Measurements from ENCODE around the gene AGBL5.

The AGBL5 gene

DNA sequence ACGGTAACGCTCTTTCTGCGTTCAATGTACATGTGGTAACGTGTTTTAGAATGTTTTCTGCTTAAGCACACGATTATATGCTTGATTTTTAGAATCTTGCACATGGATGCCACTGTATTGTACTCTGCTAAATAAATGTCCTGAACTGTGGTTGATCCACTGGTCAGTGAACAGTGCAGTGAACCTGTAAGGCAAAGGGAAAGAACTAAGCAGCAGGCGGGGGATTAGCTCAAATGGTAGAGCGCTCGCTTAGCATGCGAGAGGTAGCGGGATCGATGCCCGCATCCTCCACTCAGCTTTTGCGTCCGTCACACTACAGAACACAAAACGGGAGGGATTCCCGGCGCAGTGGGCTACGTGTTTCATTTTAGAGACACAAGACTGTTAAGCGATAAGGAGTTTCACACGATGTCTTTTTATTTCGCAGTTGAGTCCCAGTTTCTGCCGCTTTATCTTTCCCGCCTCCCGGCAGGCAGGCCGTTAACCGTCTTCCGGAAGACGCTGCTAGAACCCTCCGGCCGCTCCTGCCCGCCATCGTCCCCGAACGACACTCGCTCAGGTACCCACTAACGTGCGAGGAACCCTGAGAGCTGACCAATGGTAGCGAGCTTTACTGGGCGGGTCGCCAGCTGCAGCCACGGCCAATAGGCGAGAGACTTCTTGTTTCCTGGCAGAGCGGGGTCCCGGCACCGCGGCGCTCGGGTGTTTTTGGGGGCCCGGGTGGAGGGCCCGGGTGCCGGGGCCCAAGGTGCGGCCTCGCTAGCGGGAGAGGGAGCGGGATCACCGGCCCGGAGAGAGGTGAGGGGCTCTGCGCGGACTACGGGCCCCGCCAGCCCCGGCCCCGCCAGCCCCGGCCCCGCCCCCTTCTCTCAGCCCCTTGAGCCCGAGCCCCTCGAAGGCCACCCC lies at the start of gene AGBL5:
AGBL5 (plus strand) TSS at position 673 of the 906 bp plus-strand sequence. CDS start 1,291 bp downstream, outside the sequence.
- DNase-seq (ENCODE audit: low read depth, low spot score): peak; percentile 97

DNA sequence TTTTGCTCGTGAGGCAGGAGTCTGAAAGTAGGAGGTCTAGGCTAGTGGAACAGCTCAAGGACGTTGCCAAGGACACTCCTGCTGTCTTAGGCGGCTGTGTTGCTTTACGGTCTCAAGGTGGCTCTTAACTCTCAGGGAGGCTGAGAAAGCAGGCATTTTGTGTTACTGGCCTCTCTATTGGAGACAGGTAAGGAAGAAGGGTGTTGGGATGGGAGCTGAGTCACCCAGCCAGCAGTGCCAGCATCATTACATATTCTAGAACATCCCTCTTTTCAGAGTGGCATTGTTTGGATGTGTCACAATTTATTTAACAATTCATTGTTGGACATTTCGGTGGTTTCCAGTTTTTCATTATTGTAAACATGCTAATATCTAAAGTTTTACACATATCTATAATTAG lies 49.5 kb upstream of the AGBL5 start:
- no peak for DNase-seq (ENCODE audit: low read depth, low spot score)

- no peak for DNase-seq (ENCODE audit: low read depth, low spot score)
These were observed 48.5 kb upstream of the AGBL5 start for GRCh38 chr2:27003007-27003406.

GRCh38 chr2:27003857-27004256 lies 47.6 kb upstream of the AGBL5 start:
- DNase-seq (ENCODE audit: low read depth, low spot score): peak; percentile 66

DNA sequence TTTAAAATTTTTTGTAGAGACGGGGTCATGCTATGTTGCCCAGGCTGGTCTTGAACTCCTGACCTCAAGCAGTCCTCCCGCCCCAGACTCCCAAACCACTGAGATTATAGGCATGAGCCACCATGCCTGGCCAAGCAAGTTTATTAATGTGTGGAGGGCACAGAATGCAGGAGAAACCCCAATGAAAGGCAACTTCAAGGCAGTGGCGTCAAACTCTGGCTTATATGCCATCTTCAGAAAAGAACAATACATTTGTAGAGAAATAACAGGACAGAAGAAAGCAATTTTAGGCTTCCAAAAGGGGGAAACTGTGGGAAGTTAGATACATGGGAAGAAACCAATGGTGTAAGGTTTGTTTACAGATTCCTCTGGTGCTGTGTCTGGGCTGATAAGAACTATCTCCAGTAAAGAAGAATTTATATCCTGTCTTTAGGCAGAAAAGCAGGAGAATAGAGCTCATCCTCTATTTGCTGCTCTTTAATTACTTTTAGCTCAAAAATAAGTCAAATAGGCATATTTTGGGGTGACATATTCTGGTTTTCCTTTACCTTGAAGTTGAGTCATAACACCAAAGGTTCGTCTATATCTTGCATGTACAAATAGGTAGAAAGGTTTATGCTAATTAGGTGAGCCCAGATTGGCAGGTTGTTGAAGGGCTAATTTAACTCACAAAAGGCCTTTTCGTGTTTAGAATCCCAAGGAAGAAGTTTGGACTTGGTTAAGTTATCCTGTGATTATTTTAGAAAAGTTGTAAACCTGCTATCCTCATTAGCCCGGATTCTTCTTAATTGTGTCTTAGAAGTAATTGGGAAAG lies 44.7 kb upstream of the AGBL5 start:
- no peak for DNase-seq (ENCODE audit: low read depth, low spot score)

- no peak for DNase-seq (ENCODE audit: low read depth, low spot score)
These were observed 43.8 kb upstream of the AGBL5 start for GRCh38 chr2:27007416-27008374.

- no peak for DNase-seq (ENCODE audit: low read depth, low spot score)
These were observed 42.8 kb upstream of the AGBL5 start for GRCh38 chr2:27008678-27009077.

DNA sequence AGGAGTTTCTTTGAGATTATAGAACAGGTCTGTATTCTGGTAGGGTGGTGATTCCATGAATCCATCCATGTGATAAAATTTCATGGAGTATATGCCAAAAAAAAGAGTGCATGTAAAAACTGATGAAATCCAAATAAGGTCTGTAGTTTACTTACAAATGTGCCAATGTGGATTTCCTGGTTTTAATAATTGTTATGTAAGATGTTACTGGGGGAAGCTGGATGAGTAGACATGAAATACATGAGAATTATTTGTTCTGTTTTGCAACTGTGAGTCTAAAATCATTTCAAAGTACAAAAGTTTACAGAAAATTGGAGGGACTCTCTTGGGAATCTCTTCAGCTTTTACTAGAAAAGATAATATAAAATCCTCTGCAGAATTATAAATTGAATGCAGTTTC lies 42.4 kb upstream of the AGBL5 start:
- DNase-seq (ENCODE audit: low read depth, low spot score): no peak

DNA sequence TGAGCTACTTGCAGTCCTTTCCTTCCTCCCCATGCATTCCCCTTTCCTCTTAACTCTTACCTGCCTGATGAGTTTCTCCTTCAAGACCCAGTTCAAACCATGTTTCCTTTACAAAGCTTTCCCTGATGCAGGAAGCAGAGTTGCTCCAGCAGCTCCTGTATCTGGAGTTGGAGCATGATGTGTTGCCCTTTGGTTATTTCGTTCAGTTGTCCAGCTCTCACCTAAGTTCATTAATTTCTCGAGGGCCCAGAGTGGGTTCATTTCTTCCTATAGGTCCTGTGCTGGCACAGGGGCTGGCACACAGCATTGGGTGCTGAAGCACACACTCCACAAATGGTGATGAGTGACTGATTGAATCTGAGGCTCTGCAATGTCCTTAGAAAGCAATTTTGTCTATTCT lies 41.8 kb upstream of the AGBL5 start:
- DNase-seq (ENCODE audit: low read depth, low spot score): no peak

GRCh38 chr2:27010139-27010538 lies 41.3 kb upstream of the AGBL5 start:
- DNase-seq (ENCODE audit: low read depth, low spot score): no peak

DNA sequence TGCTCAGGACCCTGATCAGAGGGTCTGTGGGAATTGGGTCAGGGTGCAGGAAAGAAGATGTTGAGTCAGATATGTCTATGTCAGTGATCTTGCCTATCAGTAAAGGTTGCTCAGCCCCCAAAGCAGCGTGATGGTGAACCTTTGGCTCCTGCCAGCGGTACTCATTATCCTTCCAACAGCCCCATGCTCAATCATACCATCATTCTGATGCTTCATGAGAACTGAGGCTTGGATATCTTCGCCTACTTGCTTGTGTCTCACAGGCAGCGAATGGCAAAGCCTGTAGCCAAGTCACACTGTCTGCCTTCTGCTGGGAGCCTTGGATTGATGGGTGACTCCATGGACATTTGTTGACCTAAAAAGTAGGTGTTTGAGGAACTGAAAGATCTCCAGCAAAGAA lies 37.7 kb upstream of the AGBL5 start:
- no peak for DNase-seq (ENCODE audit: low read depth, low spot score)

DNA sequence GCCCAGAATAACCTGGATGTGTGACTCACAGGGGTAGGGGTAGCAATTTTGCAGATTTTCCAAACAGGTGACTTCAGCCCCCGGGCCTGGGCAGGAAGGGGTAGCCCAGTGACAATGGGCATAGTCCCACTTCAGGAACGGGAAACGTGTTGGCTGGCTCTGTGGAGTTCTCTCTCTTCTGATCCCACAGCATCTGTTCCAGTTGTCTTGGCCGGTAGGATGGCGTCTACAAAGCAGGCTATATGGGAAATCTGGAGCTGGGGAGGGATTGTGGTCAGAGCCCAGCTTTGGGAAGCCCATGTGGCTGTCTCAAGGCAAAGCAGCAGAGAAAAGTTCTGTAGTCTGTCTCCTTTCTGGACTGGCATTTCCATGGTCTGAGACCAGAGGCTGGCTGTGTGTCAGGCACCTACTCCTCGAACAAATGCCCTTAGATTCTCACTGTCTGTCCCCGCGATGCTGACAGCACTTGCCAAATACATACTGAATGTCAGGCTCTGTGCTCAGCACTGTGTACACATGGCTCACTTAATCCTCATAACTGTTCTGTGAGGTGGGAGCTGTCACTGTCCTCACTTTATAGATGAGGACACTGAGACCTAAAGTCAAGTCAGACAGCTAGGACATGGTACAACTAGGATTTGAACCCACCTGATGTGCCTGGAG lies 36.6 kb upstream of the AGBL5 start:
- no peak for DNase-seq (ENCODE audit: low read depth, low spot score)

GRCh38 chr2:27016801-27017325 lies 34.6 kb upstream of the AGBL5 start:
- DNase-seq (ENCODE audit: low read depth, low spot score): peak; percentile 82

- DNase-seq (ENCODE audit: low read depth, low spot score): no peak
These were observed 33.3 kb upstream of the AGBL5 start for GRCh38 chr2:27018142-27018541.

DNA sequence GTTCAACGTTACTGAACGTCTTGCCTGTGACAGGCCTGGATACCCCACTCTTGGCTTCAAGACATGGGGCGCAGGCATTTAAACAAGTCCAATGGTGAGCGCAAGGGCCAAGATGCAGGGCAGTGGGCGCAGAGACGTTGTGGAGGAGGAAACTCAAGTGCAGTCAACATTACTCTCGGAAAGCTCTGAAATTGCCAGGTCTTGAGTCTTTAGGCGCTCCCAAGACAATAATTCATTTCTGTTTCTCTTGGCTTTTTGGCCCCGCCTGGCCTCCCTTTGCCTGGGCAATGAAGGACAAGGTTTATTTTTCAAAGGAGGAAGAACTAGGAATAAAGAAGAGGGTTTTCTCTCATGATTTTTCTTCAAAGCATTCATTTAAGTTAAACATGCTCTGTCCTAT lies 32.0 kb upstream of the AGBL5 start:
- DNase-seq (ENCODE audit: low read depth, low spot score): no peak

DNA sequence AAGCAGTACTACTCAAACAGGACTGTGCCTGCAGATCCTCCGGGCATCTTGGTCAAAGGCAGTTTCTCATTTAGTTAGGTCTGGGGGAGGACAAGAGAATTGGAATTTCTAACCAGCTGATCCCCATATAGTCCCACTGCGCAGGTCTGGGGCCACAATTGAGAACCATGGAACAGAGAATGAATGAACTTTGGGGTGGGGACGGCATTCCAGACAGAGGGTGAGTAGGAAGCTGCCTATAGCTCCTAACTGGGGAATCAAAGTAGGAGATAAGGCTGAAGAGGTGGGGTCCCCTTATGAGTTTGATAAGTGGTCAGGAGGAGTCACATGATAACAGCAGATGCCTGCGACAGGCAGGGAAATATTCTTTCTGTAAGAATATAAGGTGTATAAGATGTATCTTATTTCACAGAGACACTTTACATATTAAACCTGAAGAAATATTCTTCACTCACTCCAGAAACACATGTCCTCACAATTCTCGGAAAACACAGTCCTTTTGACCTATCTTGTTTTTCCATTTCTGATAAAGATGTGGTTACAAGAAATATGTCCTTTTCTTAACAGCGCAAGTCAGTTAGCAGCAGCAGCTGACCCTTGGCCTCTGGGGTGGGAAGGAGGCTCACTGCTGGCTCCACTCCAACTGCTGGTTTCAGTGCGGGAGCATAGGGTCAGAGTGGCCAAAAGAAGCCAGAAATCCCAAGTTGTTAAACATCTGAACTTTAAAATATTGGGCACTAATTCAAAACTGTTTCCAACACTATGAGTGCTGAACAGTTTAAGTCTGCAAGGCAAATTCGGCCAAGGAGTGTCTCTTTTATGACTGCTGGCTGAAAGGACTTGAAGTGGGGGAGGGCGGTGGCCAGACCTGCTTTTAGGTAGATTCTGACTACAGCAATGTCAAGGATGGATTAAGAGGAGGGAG lies 31.3 kb upstream of the AGBL5 start:
- DNase-seq (ENCODE audit: low read depth, low spot score): no peak

DNA sequence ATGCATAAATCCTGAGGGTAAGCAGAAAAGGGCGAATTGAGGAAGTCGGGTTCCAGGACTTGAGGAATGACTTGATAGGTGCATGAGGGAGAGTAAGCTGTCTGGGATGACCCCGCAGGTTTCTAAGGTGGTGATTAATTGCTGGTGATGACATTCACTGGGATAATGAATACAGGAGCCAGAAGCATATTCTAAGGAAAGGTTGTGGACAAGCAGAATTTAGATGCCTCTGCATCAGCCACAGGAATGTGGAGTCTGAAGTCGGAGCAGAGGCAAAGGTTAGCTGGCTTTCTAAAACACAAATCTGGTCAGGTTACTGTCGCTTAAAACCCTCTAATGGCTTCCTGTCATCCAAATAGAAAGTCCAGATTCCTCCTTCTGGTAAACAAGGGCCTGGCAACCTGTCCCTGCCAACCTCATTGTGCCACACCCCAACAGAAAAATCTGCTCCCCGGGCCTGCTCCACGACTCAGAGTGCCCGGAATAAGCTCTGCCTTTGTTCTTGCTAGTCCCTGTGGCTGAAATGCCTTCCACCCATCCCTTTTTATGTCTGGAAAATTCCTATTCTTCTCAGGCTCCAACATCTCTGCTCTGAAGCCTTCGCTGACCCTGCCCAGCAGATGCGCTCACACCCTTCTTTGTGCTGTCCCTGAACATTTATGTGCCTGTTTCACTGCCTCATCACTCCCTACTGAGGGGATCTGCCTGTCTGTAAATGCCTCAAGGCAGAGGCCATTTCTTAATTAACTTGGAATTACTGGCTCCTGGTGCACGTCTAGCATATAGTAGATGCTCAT lies 30.0 kb upstream of the AGBL5 start:
- peak; percentile 62 for DNase-seq (ENCODE audit: low read depth, low spot score)

DNA sequence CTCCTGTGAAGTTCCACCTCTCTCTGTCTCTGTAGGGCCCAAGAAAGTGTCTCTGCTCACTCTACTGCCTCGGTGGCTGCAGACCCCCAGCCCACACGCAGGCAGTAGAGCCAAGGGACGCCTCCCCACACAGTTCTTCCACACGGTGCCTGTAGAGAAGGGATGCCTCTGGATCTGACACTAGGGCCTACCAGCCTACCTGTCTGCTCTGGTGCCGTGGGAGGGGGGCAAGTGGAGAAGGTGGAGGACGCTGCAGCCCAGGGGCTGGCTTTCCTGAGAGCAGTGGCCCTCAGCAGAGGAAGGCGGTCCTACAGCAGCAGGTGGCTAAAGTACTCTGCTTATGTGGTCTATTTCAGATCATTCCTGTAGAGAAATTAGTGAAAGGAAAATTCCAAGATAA lies 27.7 kb upstream of the AGBL5 start:
- DNase-seq (ENCODE audit: low read depth, low spot score): no peak

DNA sequence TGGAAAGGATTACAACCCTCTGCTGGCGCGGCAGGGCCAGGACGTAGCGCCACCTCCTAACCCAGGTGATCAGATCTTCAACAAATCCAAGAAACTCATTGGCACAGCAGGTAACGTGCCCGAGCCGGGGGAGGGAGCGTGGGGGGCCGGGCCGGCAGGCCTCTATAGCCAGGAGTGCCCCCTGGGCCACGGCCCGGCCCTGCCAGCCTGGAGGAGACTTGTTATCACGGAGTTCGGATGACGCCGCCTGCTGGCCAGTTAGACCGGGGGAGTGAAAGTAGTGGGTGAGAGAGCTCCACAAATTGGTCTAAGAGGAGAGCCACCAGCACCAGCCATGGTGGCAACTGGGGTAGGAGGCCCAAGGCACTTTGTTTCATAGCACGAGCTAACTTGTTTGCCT lies 27.3 kb upstream of the AGBL5 start:
- DNase-seq (ENCODE audit: low read depth, low spot score): no peak

Data from astrocyte of the hippocampus (primary cell).